Measurements from ENCODE around the gene ATP2C1. TPM values are rescaled to one million over a fixed set of nuclear protein-coding genes. Genes with fewer than 3 reads are reported as not detected.

The ATP2C1 gene
- total and polyA plus RNA-seq, 2 donors (not counting 1 experiment from before 2014, with no cell fraction given), result 23.9 to 59.2 TPM

DNA sequence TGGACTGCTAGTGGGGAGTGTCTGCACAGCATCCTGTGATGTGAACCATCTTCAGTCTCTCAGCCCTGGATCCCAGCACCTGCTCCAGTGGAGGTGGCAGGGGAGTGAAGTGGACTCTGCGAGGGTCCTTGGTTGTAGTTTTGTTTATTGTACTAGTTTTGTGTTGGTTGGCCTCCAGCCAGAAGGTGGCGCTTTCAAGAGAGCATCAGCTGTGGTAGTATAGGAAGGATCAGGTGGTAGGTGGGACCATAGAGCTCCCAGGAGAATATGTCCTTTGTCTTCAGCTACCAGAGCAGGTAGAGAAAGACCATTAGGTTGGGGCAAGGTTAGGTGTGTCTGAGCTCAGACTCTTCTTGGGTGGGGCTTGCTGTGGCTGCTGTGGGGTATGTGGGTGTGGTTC is 153.7 kb downstream of the ATP2C1 start:
- no peaks in the 10 kb centered on the region for H3K4me1 Mint-ChIP-seq
- intact Hi-C loops (cut with micrococcal nuclease), result no loop called here
- POLR2A ChIA-PET, result no interaction called here
- DNase-seq (no peak), ATAC-seq (ENCODE audit: low read depth) (no peak)
- H3K79me2 ChIP-seq (ENCODE audit: control insufficient read depth, insufficient read depth, low read length), result no peaks in the 10 kb centered on the region
- H3K27me3 Mint-ChIP-seq, result peaks cover 14% of the 10 kb centered on the region
- H3K4me3 Mint-ChIP-seq, result no peak overlapping the region
- no peaks in the 10 kb centered on the region for H3K27me3 ChIP-seq (replicated peaks in 1 of 4; ENCODE audit: control extremely low read depth in 1 of 4, control insufficient read depth in 3 of 4, insufficient read depth in 4 of 4, low read length in 3 of 4)
- H3K27ac ChIP-seq (ENCODE audit: low read length in 2 of 2), result no peak overlapping the region
- H3K4me3 ChIP-seq (ENCODE audit: control extremely low read depth in 1 of 5, extremely low read depth in 1 of 5, insufficient read depth in 1 of 5, low read depth in 2 of 5, low read length in 4 of 5), result no peak overlapping the region
- no peak overlapping the region for H3K9ac ChIP-seq (ENCODE audit: low read length)
- no peaks in the 10 kb centered on the region for H4K20me1 ChIP-seq (ENCODE audit: control insufficient read depth, insufficient read depth, low read length, poor library complexity, severe bottlenecking)
- 92% methylated on average over 2 of the region's 2 CpGs for WGBS (ENCODE audit: insufficient coverage)
- no peak overlapping the region for H3K4me2 ChIP-seq (replicated peaks; ENCODE audit: low read depth, low read length, poor library complexity, severe bottlenecking)
- CTCF ChIA-PET, result no interaction called here
- H3K9me3 Mint-ChIP-seq (ENCODE audit: insufficient read depth), result peaks cover 2% of the 10 kb centered on the region
- H3K36me3 ChIP-seq (replicated peaks in 1 of 2; ENCODE audit: control extremely low read depth in 1 of 2, control insufficient read depth in 1 of 2, extremely low read depth in 1 of 2, insufficient read depth in 2 of 2, low read length in 1 of 2), result no peaks in the 10 kb centered on the region
- no peak for TF ChIP-seq EZH2 (IDR thresholded peaks at IDR 0.05; ENCODE audit: borderline replicate concordance, insufficient read depth, low read depth, low read length, poor library complexity, severe bottlenecking)
- TF ChIP-seq, protein P1, sequence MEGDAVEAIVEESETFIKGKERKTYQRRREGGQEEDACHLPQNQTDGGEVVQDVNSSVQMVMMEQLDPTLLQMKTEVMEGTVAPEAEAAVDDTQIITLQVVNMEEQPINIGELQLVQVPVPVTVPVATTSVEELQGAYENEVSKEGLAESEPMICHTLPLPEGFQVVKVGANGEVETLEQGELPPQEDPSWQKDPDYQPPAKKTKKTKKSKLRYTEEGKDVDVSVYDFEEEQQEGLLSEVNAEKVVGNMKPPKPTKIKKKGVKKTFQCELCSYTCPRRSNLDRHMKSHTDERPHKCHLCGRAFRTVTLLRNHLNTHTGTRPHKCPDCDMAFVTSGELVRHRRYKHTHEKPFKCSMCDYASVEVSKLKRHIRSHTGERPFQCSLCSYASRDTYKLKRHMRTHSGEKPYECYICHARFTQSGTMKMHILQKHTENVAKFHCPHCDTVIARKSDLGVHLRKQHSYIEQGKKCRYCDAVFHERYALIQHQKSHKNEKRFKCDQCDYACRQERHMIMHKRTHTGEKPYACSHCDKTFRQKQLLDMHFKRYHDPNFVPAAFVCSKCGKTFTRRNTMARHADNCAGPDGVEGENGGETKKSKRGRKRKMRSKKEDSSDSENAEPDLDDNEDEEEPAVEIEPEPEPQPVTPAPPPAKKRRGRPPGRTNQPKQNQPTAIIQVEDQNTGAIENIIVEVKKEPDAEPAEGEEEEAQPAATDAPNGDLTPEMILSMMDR (IDR thresholded peaks at IDR 0.05), result no peak
- H3K9me3 ChIP-seq (ENCODE audit: control extremely low read depth in 1 of 3, control insufficient read depth in 2 of 3, insufficient read depth in 1 of 3, low read length in 2 of 3), result no peaks in the 10 kb centered on the region
- no peak overlapping the region for H2AFZ ChIP-seq (ENCODE audit: insufficient read depth, low read depth, low read length, poor library complexity, severe bottlenecking)
- H3K4me1 ChIP-seq (ENCODE audit: control insufficient read depth in 2 of 2, insufficient read depth in 2 of 2, low read length in 2 of 2), result no peaks in the 10 kb centered on the region
- no peak overlapping the region for H3K27ac Mint-ChIP-seq

DNA sequence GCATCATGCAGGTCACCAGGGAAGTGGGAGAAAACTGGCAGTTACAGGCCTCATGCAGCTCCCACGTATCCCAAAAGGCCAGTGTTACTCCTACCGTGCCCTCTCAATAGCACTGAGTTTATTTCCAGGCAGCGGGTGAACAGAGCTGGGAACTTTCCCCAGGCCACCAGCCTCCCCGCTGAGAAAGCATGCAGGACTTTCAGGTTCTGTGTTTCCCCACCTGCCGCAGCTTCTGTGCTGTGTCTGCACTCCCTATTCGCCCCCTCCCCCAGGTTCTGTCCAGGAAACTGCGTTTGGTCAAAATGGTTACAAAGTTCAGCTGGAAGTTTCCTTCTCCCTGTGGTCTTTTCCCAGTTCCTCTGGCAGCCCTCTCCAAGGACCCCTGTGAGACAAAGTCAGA is 154.1 kb downstream of the ATP2C1 start:
- H3K4me2 ChIP-seq (replicated peaks; ENCODE audit: low read depth, low read length, poor library complexity, severe bottlenecking), result no peak overlapping the region
- no peak overlapping the region for H3K4me3 ChIP-seq (ENCODE audit: control extremely low read depth in 1 of 5, extremely low read depth in 1 of 5, insufficient read depth in 1 of 5, low read depth in 2 of 5, low read length in 4 of 5)
- no peak overlapping the region for H3K9ac ChIP-seq (ENCODE audit: low read length)
- ChIA-PET CTCF (interaction anchor here (1.2 kb wide), 1 partner anchor 15 kb away, joined by 3 read pairs; no protein-coding TSS in a partner anchor), POLR2A (no interaction called here)
- intact Hi-C loops (cut with micrococcal nuclease), result no loop called here
- peaks cover 14% of the 10 kb centered on the region for H3K27me3 Mint-ChIP-seq
- no peaks in the 10 kb centered on the region for H3K79me2 ChIP-seq (ENCODE audit: control insufficient read depth, insufficient read depth, low read length)
- no peaks in the 10 kb centered on the region for H3K9me3 ChIP-seq (ENCODE audit: control extremely low read depth in 1 of 3, control insufficient read depth in 2 of 3, insufficient read depth in 1 of 3, low read length in 2 of 3)
- 87% methylated on average over 7 of the region's 7 CpGs for WGBS (ENCODE audit: insufficient coverage)
- H4K20me1 ChIP-seq (ENCODE audit: control insufficient read depth, insufficient read depth, low read length, poor library complexity, severe bottlenecking), result no peaks in the 10 kb centered on the region
- no peak for DNase-seq
- H3K27me3 ChIP-seq (replicated peaks in 1 of 4; ENCODE audit: control extremely low read depth in 1 of 4, control insufficient read depth in 3 of 4, insufficient read depth in 4 of 4, low read length in 3 of 4), result no peaks in the 10 kb centered on the region
- H3K4me1 Mint-ChIP-seq, result no peaks in the 10 kb centered on the region
- H3K27ac Mint-ChIP-seq, result no peak overlapping the region
- no peaks in the 10 kb centered on the region for H3K36me3 ChIP-seq (replicated peaks in 1 of 2; ENCODE audit: control extremely low read depth in 1 of 2, control insufficient read depth in 1 of 2, extremely low read depth in 1 of 2, insufficient read depth in 2 of 2, low read length in 1 of 2)
- no peak for ATAC-seq (ENCODE audit: low read depth)
- no peak overlapping the region for H3K27ac ChIP-seq (ENCODE audit: low read length in 2 of 2)
- H3K4me1 ChIP-seq (ENCODE audit: control insufficient read depth in 2 of 2, insufficient read depth in 2 of 2, low read length in 2 of 2), result no peaks in the 10 kb centered on the region
- no peak for TF ChIP-seq EZH2 (IDR thresholded peaks at IDR 0.05; ENCODE audit: borderline replicate concordance, insufficient read depth, low read depth, low read length, poor library complexity, severe bottlenecking)
- TF ChIP-seq, protein P1 (IDR thresholded peaks at IDR 0.05), result no peak
- peaks cover 2% of the 10 kb centered on the region for H3K9me3 Mint-ChIP-seq (ENCODE audit: insufficient read depth)
- no peak overlapping the region for H3K4me3 Mint-ChIP-seq
- H2AFZ ChIP-seq (ENCODE audit: insufficient read depth, low read depth, low read length, poor library complexity, severe bottlenecking), result no peak overlapping the region

Data from B cell (primary cell).